OCI-LY3 (cell line): ENCODE data around the gene OR4N2.
"Not testable (repeated sequence)": the region's sequence is repeated elsewhere in the genome, so short reads cannot be mapped to it uniquely, and the experiment has no call there.

ENCODE experiments used
- H2AFZ ChIP-seq: fragments of 200-600, 300-600 bp; shearing (Covaris generic); 2 replicates; pipeline ENCODE4 v1.6.0; 2014; ENCODE audit warnings: antibody characterized with exemption, low read depth, low read length
- H3K27ac ChIP-seq: fragments of 200-600, 300-600 bp; sonication (generic); 2 replicates; pipeline ENCODE4 v1.5.1; 2014; ENCODE audit warnings: mild to moderate bottlenecking, low read length, moderate library complexity, mixed read lengths
- H3K27me3 ChIP-seq: fragments of 200-600, 300-600 bp; sonication (generic); 2 replicates; pipeline ENCODE4 v1.6.1; 2014; ENCODE audit warnings: low read depth, low read length, mixed read lengths
- H3K36me3 ChIP-seq: fragments of 200-600, 300-600 bp; sonication (generic); replicated peaks from 2 replicates; pipeline ENCODE3; 2014; ENCODE audit warnings: low read depth, low read length, mixed read lengths
- H3K4me1 ChIP-seq: fragments of 300-600, 200-600 bp; sonication (generic); 2 replicates; pipeline ENCODE4 v1.6.1; 2014; ENCODE audit warnings: low read length, mixed read lengths
- H3K4me2 ChIP-seq: fragments of 200-600, 300-600 bp; sonication (generic); 2 replicates; pipeline ENCODE4 v1.6.1; 2014; ENCODE audit warnings: low read length, mixed read lengths
- H3K4me3 ChIP-seq: fragments of 300-600, 200-600 bp; sonication (generic); 2 replicates; pipeline ENCODE4 v1.5.1; 2014; ENCODE audit warnings: antibody characterized with exemption, mild to moderate bottlenecking, low read length, moderate library complexity
- H3K79me2 ChIP-seq: fragments of 300-600, 200-600 bp; shearing (Covaris generic); 2 replicates; pipeline ENCODE4 v1.6.1; 2014; ENCODE audit warnings: mild to moderate bottlenecking, low read length, mixed read lengths
- H3K9ac ChIP-seq: fragments of 300-600, 200-600 bp; shearing (Covaris generic); 2 replicates; pipeline ENCODE4 v1.6.0; 2014; ENCODE audit warnings: mild to moderate bottlenecking, low read length, moderate library complexity
- H3K9me3 ChIP-seq: fragments of 200-600, 300-600 bp; shearing (Covaris generic); 2 replicates; pipeline ENCODE4 v1.6.1; 2014; ENCODE audit warnings: low read length, mixed read lengths; ENCODE audit not compliant: insufficient read depth
- H4K20me1 ChIP-seq: fragments of 200-600, 300-600 bp; sonication (generic); 2 replicates; pipeline ENCODE4 v1.6.1; 2016; ENCODE audit warnings: low read length, mixed read lengths; ENCODE audit not compliant: insufficient read depth
- EZH2phosphoT487 ChIP-seq: fragments of 200-600 bp; shearing (Covaris generic); IDR thresholded peaks from 2 replicates; pipeline ENCODE4 v1.6.1; 2018; ENCODE audit warnings: antibody characterized with exemption, mixed run types, low read depth
- TF ChIP-seq, protein P1 (sequence below): fragments of 200-600, 300-600 bp; sonication (generic); IDR thresholded peaks from 2 replicates; pipeline ENCODE4 v1.5.1; 2014; ENCODE audit warnings: antibody characterized with exemption, low read length, low read depth

OR4N2 gene, protein sequence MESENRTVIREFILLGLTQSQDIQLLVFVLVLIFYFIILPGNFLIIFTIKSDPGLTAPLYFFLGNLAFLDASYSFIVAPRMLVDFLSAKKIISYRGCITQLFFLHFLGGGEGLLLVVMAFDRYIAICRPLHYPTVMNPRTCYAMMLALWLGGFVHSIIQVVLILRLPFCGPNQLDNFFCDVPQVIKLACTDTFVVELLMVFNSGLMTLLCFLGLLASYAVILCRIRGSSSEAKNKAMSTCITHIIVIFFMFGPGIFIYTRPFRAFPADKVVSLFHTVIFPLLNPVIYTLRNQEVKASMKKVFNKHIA

DNA sequence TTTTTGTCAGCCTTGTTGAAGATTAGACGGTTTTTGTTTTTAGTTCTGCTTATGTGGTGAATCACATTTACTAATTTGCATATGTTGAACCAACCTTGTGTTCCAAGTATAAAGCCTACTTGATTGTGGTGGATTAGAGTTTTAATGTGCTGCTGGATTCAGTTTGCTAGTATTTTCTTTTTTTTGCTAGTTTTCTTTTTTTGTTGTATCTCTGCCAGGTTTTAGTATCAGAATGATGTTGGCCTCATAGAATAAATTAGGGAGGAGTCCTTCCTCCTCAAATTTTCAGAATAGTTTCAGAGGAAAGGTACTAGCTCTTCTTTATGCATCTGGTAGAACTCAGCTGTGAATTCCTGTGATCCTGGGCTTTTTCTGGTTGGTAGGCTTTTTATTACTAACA is at the start of gene OR4N2:
TSS of gene OR4N2 (plus strand) at position 301 of the 400 bp plus-strand sequence. CDS start 23,679 bp downstream, outside the sequence.
- not testable (repeated sequence) for H2AFZ ChIP-seq, H3K9ac ChIP-seq, H4K20me1 ChIP-seq, H3K79me2 ChIP-seq, H3K4me1 ChIP-seq, H3K4me2 ChIP-seq, H3K4me3 ChIP-seq, H3K27me3 ChIP-seq, H3K27ac ChIP-seq, H3K36me3 ChIP-seq, H3K9me3 ChIP-seq

GRCh38 chr14:19754172-19754571 is 49.4 kb upstream of the OR4N2 start:
- H3K4me2 ChIP-seq = no peak overlapping the region
- no peak overlapping the region for H3K27ac ChIP-seq
- H3K79me2 ChIP-seq = no peaks in the 10 kb centered on the region
- H3K9ac ChIP-seq = no peak overlapping the region
- H3K27me3 ChIP-seq = no peaks in the 10 kb centered on the region
- no peak overlapping the region for H3K4me3 ChIP-seq
- TF ChIP-seq, protein P1, sequence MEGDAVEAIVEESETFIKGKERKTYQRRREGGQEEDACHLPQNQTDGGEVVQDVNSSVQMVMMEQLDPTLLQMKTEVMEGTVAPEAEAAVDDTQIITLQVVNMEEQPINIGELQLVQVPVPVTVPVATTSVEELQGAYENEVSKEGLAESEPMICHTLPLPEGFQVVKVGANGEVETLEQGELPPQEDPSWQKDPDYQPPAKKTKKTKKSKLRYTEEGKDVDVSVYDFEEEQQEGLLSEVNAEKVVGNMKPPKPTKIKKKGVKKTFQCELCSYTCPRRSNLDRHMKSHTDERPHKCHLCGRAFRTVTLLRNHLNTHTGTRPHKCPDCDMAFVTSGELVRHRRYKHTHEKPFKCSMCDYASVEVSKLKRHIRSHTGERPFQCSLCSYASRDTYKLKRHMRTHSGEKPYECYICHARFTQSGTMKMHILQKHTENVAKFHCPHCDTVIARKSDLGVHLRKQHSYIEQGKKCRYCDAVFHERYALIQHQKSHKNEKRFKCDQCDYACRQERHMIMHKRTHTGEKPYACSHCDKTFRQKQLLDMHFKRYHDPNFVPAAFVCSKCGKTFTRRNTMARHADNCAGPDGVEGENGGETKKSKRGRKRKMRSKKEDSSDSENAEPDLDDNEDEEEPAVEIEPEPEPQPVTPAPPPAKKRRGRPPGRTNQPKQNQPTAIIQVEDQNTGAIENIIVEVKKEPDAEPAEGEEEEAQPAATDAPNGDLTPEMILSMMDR = no peak
- TF ChIP-seq EZH2phosphoT487 = no peak
- H2AFZ ChIP-seq = no peak overlapping the region
- H3K9me3 ChIP-seq = no peaks in the 10 kb centered on the region
- H3K4me1 ChIP-seq = no peaks in the 10 kb centered on the region
- no peaks in the 10 kb centered on the region for H4K20me1 ChIP-seq
- no peaks in the 10 kb centered on the region for H3K36me3 ChIP-seq

GRCh38 chr14:19771491-19771890 is 32.1 kb upstream of the OR4N2 start:
- not testable (repeated sequence) for H3K4me3 ChIP-seq, H3K4me2 ChIP-seq, H4K20me1 ChIP-seq, H3K9me3 ChIP-seq, H3K27me3 ChIP-seq, H3K36me3 ChIP-seq, H3K9ac ChIP-seq, H3K27ac ChIP-seq, H2AFZ ChIP-seq, H3K79me2 ChIP-seq, H3K4me1 ChIP-seq

DNA sequence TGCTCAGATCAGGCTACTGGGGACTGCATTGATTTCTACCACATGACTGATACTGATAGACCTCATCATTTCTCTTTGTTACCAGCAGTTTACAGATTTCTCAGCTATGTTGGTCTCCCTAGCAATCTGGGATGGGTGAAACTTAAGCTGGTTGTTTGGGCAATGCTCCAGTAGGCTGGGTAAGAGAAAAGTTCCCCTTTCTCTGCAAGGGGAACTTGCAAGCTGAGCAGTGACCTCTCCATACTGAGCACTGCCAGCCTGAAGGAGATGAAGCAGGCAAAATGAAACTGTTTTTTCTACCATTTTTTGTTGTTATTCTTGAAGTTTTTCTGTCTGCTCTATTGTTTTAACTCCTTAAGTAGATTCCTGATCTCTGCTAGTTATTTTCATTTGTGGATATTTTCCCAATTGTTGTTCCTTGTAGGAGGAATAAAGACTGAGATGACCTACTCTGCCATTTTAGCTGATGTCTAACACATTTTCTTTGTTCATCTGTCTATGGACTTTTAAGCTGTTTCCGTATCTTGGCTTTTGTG is 31.6 kb upstream of the OR4N2 start:
- Histone ChIP-seq H3K9me3 (no peaks in the 10 kb centered on the region), H4K20me1 (no peaks in the 10 kb centered on the region), H2AFZ (no peak overlapping the region), H3K4me2 (no peak overlapping the region), H3K27me3 (no peaks in the 10 kb centered on the region), H3K4me3 (no peak overlapping the region), H3K4me1 (no peaks in the 10 kb centered on the region; the same call in 1 of the 2 replicates), H3K79me2 (no peaks in the 10 kb centered on the region), H3K36me3 (no peaks in the 10 kb centered on the region), H3K27ac (no peak overlapping the region), H3K9ac (no peak overlapping the region)
- TF ChIP-seq EZH2phosphoT487 = no peak
- TF ChIP-seq, protein P1 = no peak

DNA sequence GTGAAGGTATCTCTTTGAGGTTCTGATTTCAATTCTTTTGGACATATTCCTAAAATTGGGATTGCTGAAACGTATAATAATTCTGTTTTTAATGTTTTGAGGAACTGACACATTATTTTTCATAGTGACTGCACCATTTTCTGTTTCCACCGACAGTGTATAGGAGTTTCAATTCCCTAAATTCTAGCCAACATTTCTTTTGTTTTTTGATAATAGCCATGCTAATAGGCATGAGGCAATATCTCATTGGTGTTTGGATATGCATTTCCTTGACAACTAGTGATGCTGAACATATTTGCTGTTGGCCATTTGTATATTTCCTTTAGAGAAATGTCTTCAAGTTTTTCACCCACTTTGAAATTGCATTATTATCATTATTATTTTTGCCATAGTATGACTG is 31.1 kb upstream of the OR4N2 start:
- H3K4me2 ChIP-seq, H3K4me1 ChIP-seq, H3K27me3 ChIP-seq, H3K9ac ChIP-seq, H3K27ac ChIP-seq, H3K4me3 ChIP-seq, H3K79me2 ChIP-seq, H2AFZ ChIP-seq, H4K20me1 ChIP-seq, H3K9me3 ChIP-seq, H3K36me3 ChIP-seq: not testable (repeated sequence)

- not testable (repeated sequence) for H3K9me3 ChIP-seq, H3K4me1 ChIP-seq, H2AFZ ChIP-seq, H3K4me3 ChIP-seq, H3K36me3 ChIP-seq, H3K27ac ChIP-seq, H3K4me2 ChIP-seq, H3K9ac ChIP-seq, H4K20me1 ChIP-seq, H3K27me3 ChIP-seq, H3K79me2 ChIP-seq
Observed at GRCh38 chr14:19773204-19773603, 30.4 kb upstream of the OR4N2 start, which contains the start of gene OR4M1. Gene OR4M1, plus strand, starts transcription at chr14:19773504. Its CDS starts 6,819 bp downstream, at chr14:19780323.
